Mesenchymal stem cell (in vitro differentiated cells and primary cell): ENCODE results near the gene IL15.
"Not testable (repeated sequence)": the region's sequence is repeated elsewhere in the genome, so short reads cannot be mapped to it uniquely, and the experiment has no call there.

Source experiments
- DNase-seq: peaks from one replicate; pipeline ENCODE4 v3.0.0-alpha.2; 2013
- H2AFZ ChIP-seq: one replicate; pipeline ENCODE4 v1.6.1; 2013; ENCODE audit warnings: low read depth, mild to moderate bottlenecking, control low read depth, inconsistent platforms, low read length, moderate library complexity
- H2AK5ac ChIP-seq: 2 replicates; pipeline ENCODE4 v1.6.1; 2013; ENCODE audit warnings: low read length, moderate library complexity, mild to moderate bottlenecking, inconsistent platforms; ENCODE audit not compliant: severe bottlenecking
- H2BK120ac ChIP-seq: one replicate; pipeline ENCODE4 v1.6.1; 2013; ENCODE audit warnings: low read depth, mild to moderate bottlenecking, inconsistent platforms, low read length, moderate library complexity
- H2BK12ac ChIP-seq, 2 experiments: one replicate each; pipeline ENCODE4 v1.6.1; 2013; ENCODE audit warnings: inconsistent platforms in 2 of 2, low read length in 2 of 2, mild to moderate bottlenecking in 2 of 2, moderate library complexity in 2 of 2, control low read depth in 1 of 2
- H2BK15ac ChIP-seq: one replicate; pipeline ENCODE4 v1.6.1; 2013; ENCODE audit warnings: mild to moderate bottlenecking, low read depth, inconsistent platforms; ENCODE audit not compliant: poor library complexity, severe bottlenecking
- H2BK5ac ChIP-seq: 2 replicates; pipeline ENCODE4 v1.6.1; 2013; ENCODE audit warnings: low read depth, mild to moderate bottlenecking, low read length, control low read depth, inconsistent platforms; ENCODE audit not compliant: poor library complexity, severe bottlenecking
- H3K14ac ChIP-seq, 2 experiments: one replicate each; pipeline ENCODE4 v1.6.1; 2013; ENCODE audit warnings: inconsistent platforms in 2 of 2, low read length in 2 of 2, control low read depth in 1 of 2, mild to moderate bottlenecking in 1 of 2, moderate library complexity in 1 of 2
- H3K18ac ChIP-seq, 2 experiments: one replicate each; pipeline ENCODE4 v1.6.1; 2013; ENCODE audit warnings: inconsistent platforms in 2 of 2, low read length in 2 of 2, control low read depth in 1 of 2, low read depth in 1 of 2, mild to moderate bottlenecking in 1 of 2
- H3K23ac ChIP-seq, 2 experiments: one replicate each; pipeline ENCODE4 v1.6.1; 2013; ENCODE audit warnings: inconsistent platforms in 2 of 2, low read length in 2 of 2, mild to moderate bottlenecking in 2 of 2, moderate library complexity in 2 of 2, control low read depth in 1 of 2
- H3K27ac ChIP-seq: 2 replicates; pipeline ENCODE4 v1.5.1; 2013; ENCODE audit warnings: mild to moderate bottlenecking, moderate library complexity, low read length, control low read depth, inconsistent platforms; ENCODE audit not compliant: poor library complexity, severe bottlenecking
- H3K27me3 ChIP-seq, 2 experiments: 2 replicates each; pipeline versions ENCODE4 v1.6.1 to v1.7.0; 2013; ENCODE audit warnings: low read length in 2 of 2, mild to moderate bottlenecking in 2 of 2, moderate library complexity in 2 of 2, control low read depth in 1 of 2, inconsistent platforms in 1 of 2; ENCODE audit not compliant: control insufficient read depth in 1 of 2, insufficient read depth in 1 of 2
- H3K36me3 ChIP-seq, 2 experiments: 2 replicates each; pipeline versions ENCODE4 v1.6.1 to v1.7.0; 2013; ENCODE audit warnings: low read length in 2 of 2, control low read depth in 1 of 2, inconsistent platforms in 1 of 2, low read depth in 1 of 2, mild to moderate bottlenecking in 1 of 2; ENCODE audit not compliant: insufficient read depth in 2 of 2, control insufficient read depth in 1 of 2
- H3K4ac ChIP-seq, 2 experiments: one replicate each; pipeline ENCODE4 v1.6.1; 2013; ENCODE audit warnings: inconsistent platforms in 2 of 2, low read length in 2 of 2, mild to moderate bottlenecking in 2 of 2, moderate library complexity in 2 of 2, control low read depth in 1 of 2, low read depth in 1 of 2
- H3K4me1 ChIP-seq: 2 replicates; pipeline ENCODE4 v1.6.1; 2013; ENCODE audit warnings: low read depth, low read length, control low read depth; ENCODE audit not compliant: control insufficient read depth, insufficient read depth
- H3K4me2 ChIP-seq: 2 replicates; pipeline ENCODE4 v1.6.1; 2013; ENCODE audit warnings: low read length, mild to moderate bottlenecking, inconsistent platforms; ENCODE audit not compliant: poor library complexity, severe bottlenecking
- H3K4me3 ChIP-seq, 2 experiments: 2 replicates each; pipeline versions ENCODE4 v1.5.1 to v1.7.0; 2013; ENCODE audit warnings: low read length in 2 of 2, mild to moderate bottlenecking in 2 of 2, control low read depth in 1 of 2, low read depth in 1 of 2; ENCODE audit not compliant: insufficient read depth in 1 of 2
- H3K79me1 ChIP-seq: replicated peaks from 2 replicates; pipeline ENCODE4 v1.6.1; 2013; ENCODE audit warnings: mild to moderate bottlenecking, control low read depth, low read length, inconsistent platforms; ENCODE audit not compliant: poor library complexity, severe bottlenecking
- H3K9ac ChIP-seq: 2 replicates; pipeline ENCODE4 v1.7.0; 2013; ENCODE audit warnings: mild to moderate bottlenecking, low read length, moderate library complexity
- H3K9me3 ChIP-seq: 2 replicates; pipeline ENCODE4 v1.7.0; 2013; ENCODE audit warnings: mild to moderate bottlenecking, low read length; ENCODE audit not compliant: control insufficient read depth
- H4K8ac ChIP-seq: one replicate; pipeline ENCODE4 v1.6.1; 2013; ENCODE audit warnings: inconsistent platforms, mild to moderate bottlenecking, low read length, moderate library complexity
- H4K91ac ChIP-seq: one replicate; pipeline ENCODE4 v1.6.1; 2013; ENCODE audit warnings: mild to moderate bottlenecking, low read length, inconsistent platforms
- WGBS: methylation state at CpG from one replicate; pipeline ENCODE4 v1.1.7; 2013; ENCODE audit warnings: mixed read lengths; 5-methylcytosine and 5-hydroxymethylcytosine counted together

IL15 gene

GRCh38 chr4:141731481-141731880, 95.1 kb downstream of the IL15 start:
- Histone ChIP-seq H2AK5ac (no peak overlapping the region), H2AFZ (no peak overlapping the region), H3K27ac (no peak overlapping the region), H3K4me1 (no peaks in the 10 kb centered on the region), H3K4me2 (no peak overlapping the region), H3K23ac (no peak overlapping the region), H4K8ac (no peak overlapping the region), H3K9me3 (no peaks in the 10 kb centered on the region), H2BK15ac (no peak overlapping the region), H3K36me3 (no peaks in the 10 kb centered on the region), H3K14ac (no peak overlapping the region), H3K79me1 (no peaks in the 10 kb centered on the region), H3K4me3 (no peak overlapping the region), H3K27me3 (no peaks in the 10 kb centered on the region), H3K18ac (no peak overlapping the region), H4K91ac (no peak overlapping the region), H2BK12ac (no peak overlapping the region), H2BK5ac (no peak overlapping the region), H2BK120ac (no peak overlapping the region), H3K4ac (no peak overlapping the region), H3K9ac (no peak overlapping the region)
- 93% methylated on average over 4 of the region's 4 CpGs for WGBS
- DNase-seq: no peak

GRCh38 chr4:141739636-141740035, 103.3 kb downstream of the IL15 start:
- H4K91ac ChIP-seq: no peak overlapping the region
- H2BK15ac ChIP-seq: no peak overlapping the region
- H3K18ac ChIP-seq: no peak overlapping the region
- H3K4ac ChIP-seq: no peak overlapping the region
- H3K27me3 ChIP-seq: no peaks in the 10 kb centered on the region
- H3K4me2 ChIP-seq: no peak overlapping the region
- H3K27ac ChIP-seq: no peak overlapping the region
- H3K9ac ChIP-seq: no peak overlapping the region
- no peak overlapping the region for H3K23ac ChIP-seq
- H2BK5ac ChIP-seq: no peak overlapping the region
- H2AK5ac ChIP-seq: no peak overlapping the region
- H3K79me1 ChIP-seq: no peaks in the 10 kb centered on the region
- H3K4me3 ChIP-seq: no peak overlapping the region
- H4K8ac ChIP-seq: no peak overlapping the region
- H3K4me1 ChIP-seq: no peaks in the 10 kb centered on the region
- H3K36me3 ChIP-seq: no peaks in the 10 kb centered on the region
- peaks cover 19% of the 10 kb centered on the region for H3K9me3 ChIP-seq
- H3K14ac ChIP-seq: no peak overlapping the region
- no peak overlapping the region for H2AFZ ChIP-seq
- DNase-seq: no peak
- no peak overlapping the region for H2BK12ac ChIP-seq
- H2BK120ac ChIP-seq: no peak overlapping the region

GRCh38 chr4:141746026-141746425, 109.6 kb downstream of the IL15 start:
- no peak overlapping the region for H3K14ac ChIP-seq
- H3K27ac ChIP-seq: no peak overlapping the region
- H3K9ac ChIP-seq: no peak overlapping the region
- no peak overlapping the region for H3K4me2 ChIP-seq
- H2BK120ac ChIP-seq: no peak overlapping the region
- no peaks in the 10 kb centered on the region for H3K36me3 ChIP-seq
- H2BK12ac ChIP-seq: no peak overlapping the region
- no peak for DNase-seq
- H3K23ac ChIP-seq: no peak overlapping the region
- H2BK15ac ChIP-seq: no peak overlapping the region
- H2BK5ac ChIP-seq: no peak overlapping the region
- H3K27me3 ChIP-seq: no peaks in the 10 kb centered on the region
- H3K18ac ChIP-seq: no peak overlapping the region
- no peak overlapping the region for H2AK5ac ChIP-seq
- H4K91ac ChIP-seq: no peak overlapping the region
- 67% methylated on average over 1 of the region's 1 CpG for WGBS
- no peaks in the 10 kb centered on the region for H3K79me1 ChIP-seq
- H2AFZ ChIP-seq: no peak overlapping the region
- peaks cover 5% of the 10 kb centered on the region for H3K9me3 ChIP-seq
- no peak overlapping the region for H4K8ac ChIP-seq
- no peak overlapping the region for H3K4me3 ChIP-seq
- no peaks in the 10 kb centered on the region for H3K4me1 ChIP-seq
- H3K4ac ChIP-seq: no peak overlapping the region

GRCh38 chr4:141751806-141752205, 115.4 kb downstream of the IL15 start:
- WGBS: 93% methylated on average over 2 of the region's 3 CpGs

More at GRCh38 chr4:141751806-141752205, 115.4 kb downstream of the IL15 start:
- not testable (repeated sequence) for H3K18ac ChIP-seq, H3K4me3 ChIP-seq, H2BK12ac ChIP-seq, H3K4me1 ChIP-seq, H3K27ac ChIP-seq, H4K91ac ChIP-seq, H3K36me3 ChIP-seq, H3K23ac ChIP-seq, H3K14ac ChIP-seq, H3K4ac ChIP-seq, H4K8ac ChIP-seq, H3K4me2 ChIP-seq, H2BK5ac ChIP-seq, H2AK5ac ChIP-seq, H3K79me1 ChIP-seq, H3K27me3 ChIP-seq, H3K9ac ChIP-seq, DNase-seq, H2BK120ac ChIP-seq, H2BK15ac ChIP-seq, H3K9me3 ChIP-seq, H2AFZ ChIP-seq
